GM23338 (cell line): ENCODE data around the gene C3orf70. TPM values are rescaled to one million over a fixed set of nuclear protein-coding genes. Genes with fewer than 3 reads are reported as not detected.
A peak's percentile ranks its signal among the peaks of the same experiment; 100 is the strongest.

Source experiments
- ATAC-seq: fragments of 200-7000 bp; cut with Tn5 transposase; 3 replicates; pipeline ENCODE4 v1.9.1; 2020
- DNase-seq: peaks from one replicate; pipeline ENCODE4 v3.0.0-alpha.2; 2015; ENCODE audit warnings: low spot score
- H2AFZ ChIP-seq: fragments of 200-600 bp; sonication (generic); 2 replicates; pipeline ENCODE4 v1.8.0; 2016; ENCODE audit warnings: antibody characterized with exemption, mild to moderate bottlenecking, moderate library complexity
- H3F3A ChIP-seq: fragments of 200-600 bp; sonication (generic); replicated peaks from 2 replicates; pipeline ENCODE4 v1.8.0; 2017; ENCODE audit warnings: antibody characterized with exemption, mixed run types, low read depth
- H3K27ac ChIP-seq: fragments of 200-600 bp; sonication (generic); 2 replicates; pipeline ENCODE4 v1.6.1; 2016; ENCODE audit warnings: low read depth
- H3K27me3 ChIP-seq: fragments of 200-600 bp; sonication (generic); 2 replicates; pipeline ENCODE4 v1.8.0; 2016; ENCODE audit warnings: mild to moderate bottlenecking, mixed run types, moderate library complexity; ENCODE audit not compliant: insufficient read depth
- H3K36me3 ChIP-seq: fragments of 200-600 bp; sonication (generic); 2 replicates; pipeline ENCODE4 v1.8.0; 2016; ENCODE audit warnings: mild to moderate bottlenecking; ENCODE audit not compliant: insufficient read depth
- H3K4me1 ChIP-seq: fragments of 200-600 bp; sonication (generic); 2 replicates; pipeline ENCODE4 v1.8.0; 2016; ENCODE audit warnings: mild to moderate bottlenecking, moderate library complexity; ENCODE audit not compliant: insufficient read depth
- H3K4me2 ChIP-seq: fragments of 200-600 bp; sonication (generic); 2 replicates; pipeline ENCODE4 v1.7.1; 2017; ENCODE audit warnings: mixed run types
- H3K4me3 ChIP-seq: fragments of 200-600 bp; sonication (generic); 2 replicates; pipeline ENCODE4 v1.6.1; 2016; ENCODE audit warnings: mixed run types
- H3K79me2 ChIP-seq: fragments of 200-600 bp; sonication (generic); replicated peaks from 2 replicates; pipeline ENCODE4 v1.8.0; 2017; ENCODE audit warnings: mild to moderate bottlenecking; ENCODE audit not compliant: insufficient read depth
- H3K9me2 ChIP-seq: fragments of 200-600 bp; sonication (generic); 2 replicates; pipeline ENCODE4 v1.8.0; 2017; ENCODE audit not compliant: insufficient read depth
- H4K20me1 ChIP-seq: fragments of 200-600 bp; sonication (generic); replicated peaks from 2 replicates; pipeline ENCODE4 v1.8.0; 2017; ENCODE audit warnings: mild to moderate bottlenecking; ENCODE audit not compliant: insufficient read depth
- H3K27ac Mint-ChIP-seq: 2 replicates; pipeline ENCODE4 v1.8.0; 2020; ENCODE audit warnings: inconsistent platforms, mild to moderate bottlenecking, moderate library complexity, mixed read lengths
- H3K27me3 Mint-ChIP-seq: 3 replicates; pipeline ENCODE4 v1.8.0; 2022; ENCODE audit warnings: low read depth, mild to moderate bottlenecking, moderate library complexity, mixed read lengths, inconsistent platforms; ENCODE audit not compliant: insufficient read depth, poor library complexity
- H3K36me3 Mint-ChIP-seq: 3 replicates; pipeline ENCODE4 v1.8.0; 2021; ENCODE audit warnings: low read depth, mild to moderate bottlenecking, inconsistent platforms, moderate library complexity, mixed read lengths
- H3K4me1 Mint-ChIP-seq: 3 replicates; pipeline ENCODE4 v1.8.0; 2020; ENCODE audit warnings: mild to moderate bottlenecking, inconsistent platforms, mixed read lengths
- H3K4me3 Mint-ChIP-seq: 3 replicates; pipeline ENCODE4 v1.8.0; 2021; ENCODE audit warnings: moderate library complexity, mild to moderate bottlenecking, inconsistent platforms, mixed read lengths
- H3K9me3 Mint-ChIP-seq: 3 replicates; pipeline ENCODE4 v1.8.0; 2020; ENCODE audit warnings: moderate library complexity, mild to moderate bottlenecking, inconsistent platforms, mixed read lengths
- CREB1 ChIP-seq: fragments of 250-450 bp; sonication (Bioruptor Pico); IDR thresholded peaks from 2 replicates; pipeline ENCODE4 v1.5.0; 2020; ENCODE audit warnings: low read depth, mild to moderate bottlenecking, moderate library complexity
- EZH2 ChIP-seq: fragments of 200-600 bp; sonication (generic); IDR thresholded peaks from one replicate; pipeline ENCODE4 v1.8.0; 2017; ENCODE audit warnings: antibody characterized with exemption, mild to moderate bottlenecking, low read depth; ENCODE audit not compliant: unreplicated experiment
- EZH2phosphoT487 ChIP-seq: fragments of 200-600 bp; sonication (generic); IDR thresholded peaks from one replicate; pipeline ENCODE4 v1.8.1; 2018; ENCODE audit warnings: antibody characterized with exemption; ENCODE audit not compliant: unreplicated experiment
- NANOG ChIP-seq: IDR thresholded peaks from 2 replicates; pipeline ENCODE4 v1.6.1; 2016; ENCODE audit warnings: antibody characterized with exemption, borderline replicate concordance
- POLR2AphosphoS5 ChIP-seq: IDR thresholded peaks from 2 replicates; pipeline ENCODE4 v1.6.1; 2016; ENCODE audit warnings: antibody characterized with exemption, low read depth
- STAT1 ChIP-seq: IDR thresholded peaks from one replicate; pipeline ENCODE4 v1.6.1; 2016; ENCODE audit warnings: antibody characterized with exemption; ENCODE audit not compliant: unreplicated experiment
- ZNF331 ChIP-seq: fragments of 250-450 bp; sonication (Bioruptor Pico); IDR thresholded peaks from 2 replicates; pipeline ENCODE4 v1.5.0; 2020; ENCODE audit warnings: low read depth, mild to moderate bottlenecking, moderate library complexity
- polyA plus RNA-seq: library from polyadenylated mRNA; unstranded; fragments of >200 nt; fragmentation: Nextera tagmentation; extraction: Ambion mirVana; gene quantifications from 2 replicates; pipeline ENCODE4 v1.2.1, GENCODE V29; 2016
- total RNA-seq: library from RNA; depleted of rRNA; stranded (reverse); fragments of >200 nt; shearing (Covaris generic); gene quantifications from 2 replicates; pipeline ENCODE4 v1.2.3, GENCODE V29; 2014
- TF ChIP-seq, protein P1 (sequence below): IDR thresholded peaks from one replicate; pipeline ENCODE4 v1.6.1; 2018; ENCODE audit warnings: antibody characterized with exemption; ENCODE audit not compliant: unreplicated experiment
- TF ChIP-seq, protein P2 (sequence below): fragments of 250-450 bp; sonication (Bioruptor Pico); IDR thresholded peaks from 2 replicates; pipeline ENCODE4 v1.5.0; 2020; ENCODE audit warnings: mild to moderate bottlenecking, moderate library complexity
- TF ChIP-seq, protein P3 (sequence below): IDR thresholded peaks from 2 replicates; pipeline ENCODE4 v1.6.1; 2016; ENCODE audit warnings: antibody characterized with exemption
- TF ChIP-seq, protein P4 (sequence below), 2 experiments: fragments of 200-600 bp in 1 of 2; sonication (generic) in 1 of 2; conservative IDR thresholded peaks; 2 replicates each; pipeline versions ENCODE4 v1.5.1 to v1.6.1; 2016 to 2017; ENCODE audit warnings: antibody characterized with exemption in 2 of 2, low read depth in 2 of 2, mild to moderate bottlenecking in 2 of 2, moderate library complexity in 1 of 2

The C3orf70 gene
- total and polyA plus RNA-seq, 2 experiments from 2014 or later = 0.45 to 1.5 TPM

DNA sequence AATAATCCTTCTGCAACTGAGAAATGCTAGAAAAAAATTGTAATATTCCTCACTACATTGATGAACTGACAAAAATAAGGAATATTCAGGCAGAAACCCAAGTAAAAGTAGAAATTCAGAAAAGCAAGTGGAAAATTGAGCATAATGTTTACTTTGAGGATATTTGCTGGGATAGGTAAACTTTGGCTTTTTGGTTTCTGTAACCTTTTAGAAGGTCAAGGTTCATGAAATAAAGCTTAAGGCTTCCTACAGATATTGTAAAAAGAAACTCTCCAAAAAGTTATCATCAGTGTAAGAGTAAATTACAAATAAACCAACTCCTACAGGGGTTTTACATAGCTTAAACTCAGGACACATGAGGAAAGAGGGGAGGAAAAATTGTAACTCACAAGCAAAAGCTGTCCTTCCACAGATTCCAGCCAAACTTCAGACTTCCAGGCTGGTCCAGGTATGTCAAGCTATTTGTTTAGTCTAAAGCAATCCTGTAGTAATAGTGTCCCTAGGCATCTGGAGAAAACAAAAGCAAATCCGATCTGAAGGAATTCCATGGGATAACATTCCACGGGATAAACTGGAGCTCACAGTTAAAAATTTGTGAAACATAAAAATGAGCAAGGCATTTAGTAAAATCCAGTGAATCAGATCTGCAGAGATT is 21.1 kb downstream of the C3orf70 start:
- DNase-seq (peak; percentile 15), ATAC-seq (no peak)
- Histone ChIP-seq H3K4me1 (no peaks in the 10 kb centered on the region), H4K20me1 (no peaks in the 10 kb centered on the region), H3K27ac (no peak overlapping the region), H3K79me2 (no peaks in the 10 kb centered on the region), H3K4me3 (no peak overlapping the region), H3K27me3 (no peaks in the 10 kb centered on the region), H3F3A (no peaks in the 10 kb centered on the region), H2AFZ (no peak overlapping the region), H3K9me2 (no peaks in the 10 kb centered on the region), H3K36me3 (no peaks in the 10 kb centered on the region), H3K4me2 (no peak overlapping the region)
- Mint-ChIP-seq H3K4me1 (no peaks in the 10 kb centered on the region), H3K9me3 (no peaks in the 10 kb centered on the region), H3K27me3 (no peaks in the 10 kb centered on the region), H3K36me3 (no peaks in the 10 kb centered on the region), H3K4me3 (no peak overlapping the region), H3K27ac (no peak overlapping the region)
- TF ChIP-seq, protein P1, sequence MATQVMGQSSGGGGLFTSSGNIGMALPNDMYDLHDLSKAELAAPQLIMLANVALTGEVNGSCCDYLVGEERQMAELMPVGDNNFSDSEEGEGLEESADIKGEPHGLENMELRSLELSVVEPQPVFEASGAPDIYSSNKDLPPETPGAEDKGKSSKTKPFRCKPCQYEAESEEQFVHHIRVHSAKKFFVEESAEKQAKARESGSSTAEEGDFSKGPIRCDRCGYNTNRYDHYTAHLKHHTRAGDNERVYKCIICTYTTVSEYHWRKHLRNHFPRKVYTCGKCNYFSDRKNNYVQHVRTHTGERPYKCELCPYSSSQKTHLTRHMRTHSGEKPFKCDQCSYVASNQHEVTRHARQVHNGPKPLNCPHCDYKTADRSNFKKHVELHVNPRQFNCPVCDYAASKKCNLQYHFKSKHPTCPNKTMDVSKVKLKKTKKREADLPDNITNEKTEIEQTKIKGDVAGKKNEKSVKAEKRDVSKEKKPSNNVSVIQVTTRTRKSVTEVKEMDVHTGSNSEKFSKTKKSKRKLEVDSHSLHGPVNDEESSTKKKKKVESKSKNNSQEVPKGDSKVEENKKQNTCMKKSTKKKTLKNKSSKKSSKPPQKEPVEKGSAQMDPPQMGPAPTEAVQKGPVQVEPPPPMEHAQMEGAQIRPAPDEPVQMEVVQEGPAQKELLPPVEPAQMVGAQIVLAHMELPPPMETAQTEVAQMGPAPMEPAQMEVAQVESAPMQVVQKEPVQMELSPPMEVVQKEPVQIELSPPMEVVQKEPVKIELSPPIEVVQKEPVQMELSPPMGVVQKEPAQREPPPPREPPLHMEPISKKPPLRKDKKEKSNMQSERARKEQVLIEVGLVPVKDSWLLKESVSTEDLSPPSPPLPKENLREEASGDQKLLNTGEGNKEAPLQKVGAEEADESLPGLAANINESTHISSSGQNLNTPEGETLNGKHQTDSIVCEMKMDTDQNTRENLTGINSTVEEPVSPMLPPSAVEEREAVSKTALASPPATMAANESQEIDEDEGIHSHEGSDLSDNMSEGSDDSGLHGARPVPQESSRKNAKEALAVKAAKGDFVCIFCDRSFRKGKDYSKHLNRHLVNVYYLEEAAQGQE = no peak
- TF ChIP-seq EZH2phosphoT487 (no peak), ZNF331 (CRISPR knock-in tag) (no peak), STAT1 (no peak), POLR2AphosphoS5 (no peak), NANOG (no peak), EZH2 (no peak), CREB1 (CRISPR knock-in tag) (no peak)
- TF ChIP-seq, protein P2, sequence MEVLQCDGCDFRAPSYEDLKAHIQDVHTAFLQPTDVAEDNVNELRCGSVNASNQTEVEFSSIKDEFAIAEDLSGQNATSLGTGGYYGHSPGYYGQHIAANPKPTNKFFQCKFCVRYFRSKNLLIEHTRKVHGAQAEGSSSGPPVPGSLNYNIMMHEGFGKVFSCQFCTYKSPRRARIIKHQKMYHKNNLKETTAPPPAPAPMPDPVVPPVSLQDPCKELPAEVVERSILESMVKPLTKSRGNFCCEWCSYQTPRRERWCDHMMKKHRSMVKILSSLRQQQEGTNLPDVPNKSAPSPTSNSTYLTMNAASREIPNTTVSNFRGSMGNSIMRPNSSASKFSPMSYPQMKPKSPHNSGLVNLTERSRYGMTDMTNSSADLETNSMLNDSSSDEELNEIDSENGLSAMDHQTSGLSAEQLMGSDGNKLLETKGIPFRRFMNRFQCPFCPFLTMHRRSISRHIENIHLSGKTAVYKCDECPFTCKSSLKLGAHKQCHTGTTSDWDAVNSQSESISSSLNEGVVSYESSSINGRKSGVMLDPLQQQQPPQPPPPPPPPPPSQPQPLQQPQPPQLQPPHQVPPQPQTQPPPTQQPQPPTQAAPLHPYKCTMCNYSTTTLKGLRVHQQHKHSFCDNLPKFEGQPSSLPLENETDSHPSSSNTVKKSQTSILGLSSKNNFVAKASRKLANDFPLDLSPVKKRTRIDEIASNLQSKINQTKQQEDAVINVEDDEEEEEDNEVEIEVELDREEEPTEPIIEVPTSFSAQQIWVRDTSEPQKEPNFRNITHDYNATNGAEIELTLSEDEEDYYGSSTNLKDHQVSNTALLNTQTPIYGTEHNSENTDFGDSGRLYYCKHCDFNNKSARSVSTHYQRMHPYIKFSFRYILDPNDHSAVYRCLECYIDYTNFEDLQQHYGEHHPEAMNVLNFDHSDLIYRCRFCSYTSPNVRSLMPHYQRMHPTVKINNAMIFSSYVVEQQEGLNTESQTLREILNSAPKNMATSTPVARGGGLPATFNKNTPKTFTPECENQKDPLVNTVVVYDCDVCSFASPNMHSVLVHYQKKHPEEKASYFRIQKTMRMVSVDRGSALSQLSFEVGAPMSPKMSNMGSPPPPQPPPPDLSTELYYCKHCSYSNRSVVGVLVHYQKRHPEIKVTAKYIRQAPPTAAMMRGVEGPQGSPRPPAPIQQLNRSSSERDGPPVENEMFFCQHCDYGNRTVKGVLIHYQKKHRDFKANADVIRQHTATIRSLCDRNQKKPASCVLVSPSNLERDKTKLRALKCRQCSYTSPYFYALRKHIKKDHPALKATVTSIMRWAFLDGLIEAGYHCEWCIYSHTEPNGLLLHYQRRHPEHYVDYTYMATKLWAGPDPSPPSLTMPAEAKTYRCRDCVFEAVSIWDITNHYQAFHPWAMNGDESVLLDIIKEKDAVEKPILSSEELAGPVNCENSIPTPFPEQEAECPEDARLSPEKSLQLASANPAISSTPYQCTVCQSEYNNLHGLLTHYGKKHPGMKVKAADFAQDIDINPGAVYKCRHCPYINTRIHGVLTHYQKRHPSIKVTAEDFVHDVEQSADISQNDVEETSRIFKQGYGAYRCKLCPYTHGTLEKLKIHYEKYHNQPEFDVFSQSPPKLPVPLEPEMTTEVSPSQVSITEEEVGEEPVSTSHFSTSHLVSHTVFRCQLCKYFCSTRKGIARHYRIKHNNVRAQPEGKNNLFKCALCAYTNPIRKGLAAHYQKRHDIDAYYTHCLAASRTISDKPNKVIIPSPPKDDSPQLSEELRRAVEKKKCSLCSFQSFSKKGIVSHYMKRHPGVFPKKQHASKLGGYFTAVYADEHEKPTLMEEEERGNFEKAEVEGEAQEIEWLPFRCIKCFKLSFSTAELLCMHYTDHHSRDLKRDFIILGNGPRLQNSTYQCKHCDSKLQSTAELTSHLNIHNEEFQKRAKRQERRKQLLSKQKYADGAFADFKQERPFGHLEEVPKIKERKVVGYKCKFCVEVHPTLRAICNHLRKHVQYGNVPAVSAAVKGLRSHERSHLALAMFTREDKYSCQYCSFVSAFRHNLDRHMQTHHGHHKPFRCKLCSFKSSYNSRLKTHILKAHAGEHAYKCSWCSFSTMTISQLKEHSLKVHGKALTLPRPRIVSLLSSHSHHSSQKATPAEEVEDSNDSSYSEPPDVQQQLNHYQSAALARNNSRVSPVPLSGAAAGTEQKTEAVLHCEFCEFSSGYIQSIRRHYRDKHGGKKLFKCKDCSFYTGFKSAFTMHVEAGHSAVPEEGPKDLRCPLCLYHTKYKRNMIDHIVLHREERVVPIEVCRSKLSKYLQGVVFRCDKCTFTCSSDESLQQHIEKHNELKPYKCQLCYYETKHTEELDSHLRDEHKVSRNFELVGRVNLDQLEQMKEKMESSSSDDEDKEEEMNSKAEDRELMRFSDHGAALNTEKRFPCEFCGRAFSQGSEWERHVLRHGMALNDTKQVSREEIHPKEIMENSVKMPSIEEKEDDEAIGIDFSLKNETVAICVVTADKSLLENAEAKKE (CRISPR knock-in tag) = no peak
- TF ChIP-seq, protein P3, sequence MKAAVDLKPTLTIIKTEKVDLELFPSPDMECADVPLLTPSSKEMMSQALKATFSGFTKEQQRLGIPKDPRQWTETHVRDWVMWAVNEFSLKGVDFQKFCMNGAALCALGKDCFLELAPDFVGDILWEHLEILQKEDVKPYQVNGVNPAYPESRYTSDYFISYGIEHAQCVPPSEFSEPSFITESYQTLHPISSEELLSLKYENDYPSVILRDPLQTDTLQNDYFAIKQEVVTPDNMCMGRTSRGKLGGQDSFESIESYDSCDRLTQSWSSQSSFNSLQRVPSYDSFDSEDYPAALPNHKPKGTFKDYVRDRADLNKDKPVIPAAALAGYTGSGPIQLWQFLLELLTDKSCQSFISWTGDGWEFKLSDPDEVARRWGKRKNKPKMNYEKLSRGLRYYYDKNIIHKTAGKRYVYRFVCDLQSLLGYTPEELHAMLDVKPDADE = no peak
- TF ChIP-seq, protein P4, sequence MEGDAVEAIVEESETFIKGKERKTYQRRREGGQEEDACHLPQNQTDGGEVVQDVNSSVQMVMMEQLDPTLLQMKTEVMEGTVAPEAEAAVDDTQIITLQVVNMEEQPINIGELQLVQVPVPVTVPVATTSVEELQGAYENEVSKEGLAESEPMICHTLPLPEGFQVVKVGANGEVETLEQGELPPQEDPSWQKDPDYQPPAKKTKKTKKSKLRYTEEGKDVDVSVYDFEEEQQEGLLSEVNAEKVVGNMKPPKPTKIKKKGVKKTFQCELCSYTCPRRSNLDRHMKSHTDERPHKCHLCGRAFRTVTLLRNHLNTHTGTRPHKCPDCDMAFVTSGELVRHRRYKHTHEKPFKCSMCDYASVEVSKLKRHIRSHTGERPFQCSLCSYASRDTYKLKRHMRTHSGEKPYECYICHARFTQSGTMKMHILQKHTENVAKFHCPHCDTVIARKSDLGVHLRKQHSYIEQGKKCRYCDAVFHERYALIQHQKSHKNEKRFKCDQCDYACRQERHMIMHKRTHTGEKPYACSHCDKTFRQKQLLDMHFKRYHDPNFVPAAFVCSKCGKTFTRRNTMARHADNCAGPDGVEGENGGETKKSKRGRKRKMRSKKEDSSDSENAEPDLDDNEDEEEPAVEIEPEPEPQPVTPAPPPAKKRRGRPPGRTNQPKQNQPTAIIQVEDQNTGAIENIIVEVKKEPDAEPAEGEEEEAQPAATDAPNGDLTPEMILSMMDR (conservative IDR thresholded peaks at IDR 0.05; ENCODE audit: low read depth in 2 of 2) = no peak
